NCI-H345 (cell line): ENCODE results near the gene ELL3.

Experiments used
- DNase-seq: peaks from one replicate; lab custom pipeline; 2025; lab: John Stamatoyannopoulos, UW

Gene ELL3

DNA sequence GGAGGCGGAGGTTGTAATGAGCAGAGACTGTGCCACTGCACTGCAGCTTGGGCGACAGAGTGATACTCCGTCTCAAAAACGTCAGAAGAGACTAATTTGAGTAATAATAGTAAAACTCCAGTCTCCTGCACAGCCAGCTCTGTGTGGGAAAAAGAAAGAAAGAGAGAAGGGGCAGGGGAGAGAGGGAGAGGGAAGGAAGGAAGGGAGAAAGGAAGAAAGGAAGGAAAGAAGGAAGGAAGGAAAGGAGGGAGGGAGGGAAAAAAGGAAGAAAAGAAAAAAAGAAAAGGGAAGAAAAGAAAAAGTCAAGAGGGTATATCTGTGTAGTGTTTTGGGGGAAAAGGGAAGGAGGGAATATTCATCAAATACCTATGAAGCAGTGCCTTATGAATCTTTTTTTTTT lies 53.6 kb downstream of the ELL3 start:
- DNase-seq, result no peak
